ENCODE data around the gene IKZF1.
A peak's percentile ranks its signal among the peaks of the same experiment; 100 is the strongest.

The IKZF1 gene

DNA sequence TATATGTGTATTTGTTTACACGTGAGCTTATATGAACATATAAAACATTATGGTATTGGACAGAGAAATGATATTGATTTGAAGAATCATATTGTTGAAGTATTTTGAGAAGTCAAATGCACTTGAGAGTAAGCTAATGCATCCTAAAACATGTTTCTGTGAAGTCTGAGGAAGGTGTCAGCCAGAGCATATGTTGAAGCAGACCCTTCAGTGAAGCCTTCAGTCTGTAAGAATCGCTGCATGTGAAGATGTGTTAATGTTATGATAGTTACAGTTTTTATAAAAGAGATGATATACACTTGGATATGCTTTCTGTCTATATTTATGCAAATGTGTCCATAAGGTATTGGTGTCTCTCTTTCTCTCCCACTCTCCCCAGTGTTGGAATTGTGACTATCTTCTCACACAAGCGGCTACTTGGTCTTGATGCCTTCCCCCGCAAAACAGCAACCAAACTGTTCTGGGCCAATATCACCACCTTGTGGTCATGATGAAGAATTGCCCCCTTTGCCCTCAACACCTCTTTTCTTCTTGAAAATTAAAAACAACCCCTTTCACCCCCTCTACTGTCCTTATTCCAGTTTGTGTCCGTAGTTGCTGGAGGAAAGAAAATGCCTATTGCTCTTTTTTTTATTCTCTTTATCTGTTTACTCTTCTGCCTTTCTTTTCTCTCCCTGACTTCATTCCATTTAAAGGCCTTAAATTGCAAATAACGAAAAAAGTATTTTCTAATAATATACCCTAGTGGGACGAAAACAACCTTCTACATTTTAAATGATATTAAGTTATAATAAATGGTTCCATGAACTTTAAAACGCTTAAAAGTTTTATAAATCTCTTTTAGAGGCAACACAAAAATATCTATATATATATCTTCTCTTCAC, 64.9 kb downstream of the IKZF1 start:
- peak; percentile 81 for DNase-seq (ENCODE audit: low read depth)

GRCh38 chr7:50370884-50371283, 66.4 kb downstream of the IKZF1 start:
- no peak for TF ChIP-seq CTCF (IDR thresholded peaks at IDR 0.05; ENCODE audit: insufficient read depth, low read depth, low read length, missing control alignments)
- H3K4me3 ChIP-seq (ENCODE audit: low read depth, low read length): no peak overlapping the region
- no peak for DNase-seq (ENCODE audit: low read depth)

More for the DNA sequence above, 64.9 kb downstream of the IKZF1 start:
- H3K4me3 ChIP-seq (ENCODE audit: low read depth, low read length): no peak overlapping the region
- TF ChIP-seq CTCF (IDR thresholded peaks at IDR 0.05; ENCODE audit: insufficient read depth, low read depth, low read length, missing control alignments): peak; percentile 61

- DNase-seq (ENCODE audit: low read depth): peak; percentile 56
- no peak overlapping the region for H3K4me3 ChIP-seq (ENCODE audit: low read depth, low read length)
- no peak for TF ChIP-seq CTCF (IDR thresholded peaks at IDR 0.05; ENCODE audit: insufficient read depth, low read depth, low read length, missing control alignments)
Measured at GRCh38 chr7:50371551-50372021, 67.1 kb downstream of the IKZF1 start.

- H3K4me3 ChIP-seq (ENCODE audit: low read depth, low read length): no peak overlapping the region
- no peak for DNase-seq (ENCODE audit: low read depth)
- TF ChIP-seq CTCF (IDR thresholded peaks at IDR 0.05; ENCODE audit: insufficient read depth, low read depth, low read length, missing control alignments): no peak
Measured at GRCh38 chr7:50372923-50373322, 68.4 kb downstream of the IKZF1 start.

DNA sequence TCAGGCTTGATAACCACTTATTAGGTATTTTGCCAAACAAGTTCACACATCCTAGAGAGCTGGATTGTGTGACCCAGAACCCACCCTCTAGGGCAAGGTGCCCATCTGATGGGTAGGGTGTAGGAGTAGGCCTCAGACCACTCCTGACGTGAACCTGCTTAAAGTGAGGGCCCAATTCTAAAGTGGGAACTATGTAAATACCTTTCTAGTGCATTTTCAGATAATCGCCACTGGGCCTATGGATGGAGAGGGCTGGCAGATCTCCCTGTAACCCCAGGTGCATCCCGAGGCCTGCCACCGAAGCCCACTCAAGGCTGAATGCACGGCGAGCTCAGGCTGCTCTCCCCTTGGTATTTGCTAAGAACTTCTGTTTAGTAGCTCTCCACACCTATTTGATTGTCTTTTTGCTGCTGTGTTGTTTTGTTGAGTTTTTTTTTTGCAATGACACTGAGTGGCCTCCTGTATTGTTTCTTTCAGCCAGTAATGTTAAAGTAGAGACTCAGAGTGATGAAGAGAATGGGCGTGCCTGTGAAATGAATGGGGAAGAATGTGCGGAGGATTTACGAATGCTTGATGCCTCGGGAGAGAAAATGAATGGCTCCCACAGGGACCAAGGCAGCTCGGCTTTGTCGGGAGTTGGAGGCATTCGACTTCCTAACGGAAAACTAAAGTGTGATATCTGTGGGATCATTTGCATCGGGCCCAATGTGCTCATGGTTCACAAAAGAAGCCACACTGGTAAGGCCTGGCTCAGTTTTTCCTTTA, 71.7 kb downstream of the IKZF1 start:
- H3K4me3 ChIP-seq (ENCODE audit: low read depth, low read length): no peak overlapping the region
- no peak for TF ChIP-seq CTCF (IDR thresholded peaks at IDR 0.05; ENCODE audit: insufficient read depth, low read depth, low read length, missing control alignments)

DNA sequence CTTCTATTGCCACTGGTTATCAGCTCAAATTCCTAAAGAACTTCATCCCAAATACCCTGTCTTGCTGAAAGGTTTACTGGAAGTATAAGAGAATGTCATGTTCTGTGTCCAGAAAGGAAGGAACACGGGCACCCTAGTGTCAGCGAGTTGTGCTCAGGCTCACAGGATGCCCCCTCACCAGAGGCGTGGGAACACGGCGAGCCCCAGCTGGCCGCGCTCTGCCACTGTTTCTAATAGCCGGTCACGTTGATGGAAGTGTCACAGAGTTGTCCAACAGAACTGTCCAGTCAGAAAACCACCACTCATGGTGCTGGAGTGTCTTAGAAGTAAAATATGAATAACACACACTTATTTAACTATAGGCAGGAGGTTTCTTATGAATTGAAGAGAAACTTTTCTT, 72.8 kb downstream of the IKZF1 start:
- H3K4me3 ChIP-seq (ENCODE audit: low read depth, low read length): no peak overlapping the region
- no peak for TF ChIP-seq CTCF (IDR thresholded peaks at IDR 0.05; ENCODE audit: insufficient read depth, low read depth, low read length, missing control alignments)
- no peak for DNase-seq (ENCODE audit: low read depth)

More for the DNA sequence above, 71.7 kb downstream of the IKZF1 start:
- DNase-seq (ENCODE audit: low read depth): no peak

Measured in GM12865 (cell line).